Keratinocyte (primary cell): Measurements from ENCODE around the gene TMEM132D. TPM values are rescaled to one million over a fixed set of nuclear protein-coding genes. Genes with fewer than 3 reads are reported as not detected.

Source experiments
- DNase-seq: peaks from one replicate; pipeline ENCODE4 v3.0.0-alpha.2; 2011; ENCODE audit warnings: low read depth, missing footprints, low spot score
- FAIRE-seq: peaks from 2 replicates; lab custom pipeline; 2011; peaks lifted over from hg19 to GRCh38; lab: Jason Lieb, UNC
- H2AFZ ChIP-seq: 2 replicates; pipeline ENCODE4 v1.6.0; 2012; ENCODE audit warnings: low read length, control low read depth, inconsistent platforms; ENCODE audit not compliant: control insufficient read depth
- H3K27ac ChIP-seq: 2 replicates; pipeline ENCODE4 v1.5.1; 2011; ENCODE audit warnings: low read length; ENCODE audit not compliant: control insufficient read depth, insufficient read depth
- H3K27me3 ChIP-seq: 3 replicates; pipeline ENCODE4 v1.6.0; 2011; ENCODE audit warnings: low read length; ENCODE audit not compliant: control insufficient read depth, insufficient read depth; ENCODE audit errors: extremely low read depth
- H3K36me3 ChIP-seq, 2 experiments: 2 replicates in 1 of 2; 3 replicates in 1 of 2; pipeline ENCODE4 v1.5.1; 2011; ENCODE audit warnings: low read length in 2 of 2, mild to moderate bottlenecking in 1 of 2; ENCODE audit not compliant: control insufficient read depth in 2 of 2, insufficient read depth in 2 of 2; ENCODE audit errors: extremely low read depth in 1 of 2
- H3K4me1 ChIP-seq: 3 replicates; pipeline ENCODE4 v1.5.1; 2011; ENCODE audit warnings: low read length; ENCODE audit not compliant: control insufficient read depth, insufficient read depth; ENCODE audit errors: extremely low read depth
- H3K4me2 ChIP-seq: 3 replicates; pipeline ENCODE4 v1.6.0; 2011; ENCODE audit warnings: low read depth, low read length; ENCODE audit not compliant: control insufficient read depth, insufficient read depth; ENCODE audit errors: extremely low read depth
- H3K4me3 ChIP-seq, 3 experiments: fragments of 200-600 bp in 1 of 3; sonication (generic) in 1 of 3; 2 replicates in 2 of 3; 3 replicates in 1 of 3; pipeline ENCODE4 v1.5.1; 2011 to 2016; ENCODE audit warnings: low read length in 3 of 3, mild to moderate bottlenecking in 3 of 3, control low read depth in 2 of 3, inconsistent platforms in 1 of 3, low read depth in 1 of 3, mixed read lengths in 1 of 3, mixed run types in 1 of 3, moderate library complexity in 1 of 3; ENCODE audit not compliant: control insufficient read depth in 2 of 3, insufficient read depth in 2 of 3; ENCODE audit errors: extremely low read depth in 1 of 3
- H3K79me2 ChIP-seq: 2 replicates; pipeline ENCODE4 v1.6.0; 2012; ENCODE audit warnings: low read length; ENCODE audit not compliant: control insufficient read depth, insufficient read depth
- H3K9ac ChIP-seq: 3 replicates; pipeline ENCODE4 v1.6.0; 2011; ENCODE audit warnings: low read length; ENCODE audit not compliant: control insufficient read depth, insufficient read depth; ENCODE audit errors: extremely low read depth
- H3K9me1 ChIP-seq: 3 replicates; pipeline ENCODE4 v1.6.0; 2011; ENCODE audit warnings: low read length; ENCODE audit not compliant: control insufficient read depth, insufficient read depth; ENCODE audit errors: extremely low read depth
- H3K9me3 ChIP-seq: 2 replicates; pipeline ENCODE4 v1.5.1; 2012; ENCODE audit warnings: low read depth, low read length; ENCODE audit not compliant: control insufficient read depth
- H4K20me1 ChIP-seq: 3 replicates; pipeline ENCODE4 v1.6.0; 2011; ENCODE audit warnings: low read length; ENCODE audit not compliant: control insufficient read depth, insufficient read depth; ENCODE audit errors: extremely low read depth
- EZH2 ChIP-seq: IDR thresholded peaks from one replicate; pipeline ENCODE4 v1.6.1; 2012; ENCODE audit warnings: inconsistent platforms, mild to moderate bottlenecking, low read length, moderate library complexity
- dilution Hi-C: fragments of 300-500 bp; cut with MboI; formaldehyde crosslinking; loops from one replicate; pipeline ENCODE4 v1.7.0; 2020; ENCODE audit warnings: low sequenced_read_pairs; ENCODE audit not compliant: extremely low pct_ligation_motif_present
- polyA plus RNA-seq, 5 experiments: library from polyadenylated mRNA; depleted of rRNA in 3 of 5; stranded (reverse) in 3 of 5; stranded (forward) in 1 of 5; unstranded in 1 of 5; fragments of >200 nt; gene quantifications; 1 replicate in 1 of 5; 2 replicates in 3 of 5; 3 replicates in 1 of 5; pipeline versions ENCODE4 v1.2.1 to v1.2.3, GENCODE V29; 2011 to 2012; ENCODE audit warnings: missing spikeins in 2 of 5, low read depth in 1 of 5, low replicate concordance in 1 of 5
- TF ChIP-seq, protein P1 (sequence below), 3 experiments: IDR thresholded peaks in 1 of 3; conservative IDR thresholded peaks in 1 of 3; optimal IDR thresholded peaks in 1 of 3; 2 replicates in 2 of 3; 3 replicates in 1 of 3; pipeline versions ENCODE3 to v1.5.1; 2011; ENCODE audit warnings: low read length in 3 of 3, mild to moderate bottlenecking in 3 of 3, moderate library complexity in 2 of 3, control low read depth in 1 of 3, inconsistent platforms in 1 of 3; ENCODE audit not compliant: insufficient read depth in 2 of 3; ENCODE audit errors: extremely low read depth in 1 of 3

Gene TMEM132D
- polyA plus RNA-seq, 1 donor (not counting 4 experiments of a cell fraction or from before 2014, with no cell fraction given): not detected

DNA sequence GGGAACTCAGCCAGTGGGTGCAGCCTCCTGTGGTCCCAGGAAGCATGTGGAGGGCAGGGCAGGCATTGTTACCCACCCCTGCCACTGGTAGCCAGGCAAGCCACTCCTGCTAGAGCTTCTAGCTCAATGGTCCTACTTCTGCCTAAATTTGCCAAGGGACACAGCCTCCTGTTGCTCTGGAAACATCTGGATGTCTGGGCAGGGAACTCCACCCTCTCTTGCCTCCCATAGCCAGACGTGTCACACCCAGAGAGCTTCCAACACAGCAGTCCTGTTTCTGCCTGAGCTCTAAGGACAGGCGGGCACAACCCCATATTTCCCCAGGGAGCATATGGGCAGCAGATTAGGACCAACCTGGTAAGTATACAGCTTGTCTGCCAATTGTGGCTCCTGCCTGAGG lies 700.4 kb downstream of the TMEM132D start:
- Histone ChIP-seq H3K79me2 (no peaks in the 10 kb centered on the region), H3K4me2 (no peak overlapping the region), H3K9me1 (no peaks in the 10 kb centered on the region), H4K20me1 (no peaks in the 10 kb centered on the region), H3K9me3 (peaks cover 5% of the 10 kb centered on the region), H3K9ac (no peak overlapping the region), H3K27me3 (no peaks in the 10 kb centered on the region), H3K36me3 (no peaks in the 10 kb centered on the region), H3K4me1 (no peaks in the 10 kb centered on the region), H3K27ac (no peak overlapping the region), H2AFZ (no peak overlapping the region), H3K4me3 (no peak overlapping the region)
- DNase-seq (no peak), FAIRE-seq (no peak)
- TF ChIP-seq, protein P1, sequence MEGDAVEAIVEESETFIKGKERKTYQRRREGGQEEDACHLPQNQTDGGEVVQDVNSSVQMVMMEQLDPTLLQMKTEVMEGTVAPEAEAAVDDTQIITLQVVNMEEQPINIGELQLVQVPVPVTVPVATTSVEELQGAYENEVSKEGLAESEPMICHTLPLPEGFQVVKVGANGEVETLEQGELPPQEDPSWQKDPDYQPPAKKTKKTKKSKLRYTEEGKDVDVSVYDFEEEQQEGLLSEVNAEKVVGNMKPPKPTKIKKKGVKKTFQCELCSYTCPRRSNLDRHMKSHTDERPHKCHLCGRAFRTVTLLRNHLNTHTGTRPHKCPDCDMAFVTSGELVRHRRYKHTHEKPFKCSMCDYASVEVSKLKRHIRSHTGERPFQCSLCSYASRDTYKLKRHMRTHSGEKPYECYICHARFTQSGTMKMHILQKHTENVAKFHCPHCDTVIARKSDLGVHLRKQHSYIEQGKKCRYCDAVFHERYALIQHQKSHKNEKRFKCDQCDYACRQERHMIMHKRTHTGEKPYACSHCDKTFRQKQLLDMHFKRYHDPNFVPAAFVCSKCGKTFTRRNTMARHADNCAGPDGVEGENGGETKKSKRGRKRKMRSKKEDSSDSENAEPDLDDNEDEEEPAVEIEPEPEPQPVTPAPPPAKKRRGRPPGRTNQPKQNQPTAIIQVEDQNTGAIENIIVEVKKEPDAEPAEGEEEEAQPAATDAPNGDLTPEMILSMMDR (optimal IDR thresholded peaks at IDR 0.05 in 1 of 3, IDR thresholded peaks at IDR 0.05 in 1 of 3, conservative IDR thresholded peaks at IDR 0.05 in 1 of 3; ENCODE audit: extremely low read depth in 1 of 3, insufficient read depth in 2 of 3, low read length in 3 of 3): no peak
- no peak for TF ChIP-seq EZH2
- dilution Hi-C loops: no loop called here

DNA sequence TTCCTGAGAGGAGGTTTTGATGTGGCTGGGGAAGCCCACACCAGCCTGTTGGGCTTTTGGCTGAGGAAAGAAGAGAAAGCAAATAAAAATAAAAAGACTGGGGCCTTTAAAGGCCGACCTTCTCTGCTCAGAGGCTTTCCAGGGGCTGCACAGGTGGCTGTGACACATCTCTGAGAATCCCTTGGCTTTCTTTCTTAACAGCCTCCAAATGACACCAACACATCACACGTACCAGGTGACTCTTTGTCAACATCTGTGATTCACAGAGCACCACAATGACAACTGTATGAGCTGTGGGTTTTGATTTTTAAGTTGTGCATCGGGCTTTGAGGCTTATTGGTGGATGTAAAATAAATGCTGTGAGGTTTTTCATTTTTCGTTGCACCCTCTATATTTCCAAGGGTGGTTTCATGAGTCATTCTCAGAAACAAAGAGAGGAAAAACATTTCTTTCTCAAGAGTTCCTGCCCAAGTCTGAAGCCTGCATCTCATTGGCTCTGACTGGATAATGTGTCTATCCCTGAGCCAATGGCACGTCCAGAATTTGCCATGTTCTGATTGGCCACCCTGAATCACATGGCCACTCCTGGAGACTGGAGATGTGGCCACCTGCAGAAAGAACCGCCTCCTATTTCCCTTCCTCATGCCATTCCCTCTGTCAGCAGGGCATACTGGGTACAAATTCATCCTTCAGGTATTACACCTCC lies 701.6 kb downstream of the TMEM132D start:
- H4K20me1 ChIP-seq: no peaks in the 10 kb centered on the region
- H3K4me3 ChIP-seq: no peak overlapping the region
- no peak overlapping the region for H3K27ac ChIP-seq
- peaks cover 3% of the 10 kb centered on the region for H3K9me3 ChIP-seq
- no peaks in the 10 kb centered on the region for H3K4me1 ChIP-seq
- H3K36me3 ChIP-seq: no peaks in the 10 kb centered on the region
- H3K27me3 ChIP-seq: no peaks in the 10 kb centered on the region
- FAIRE-seq (no peak), DNase-seq (no peak)
- dilution Hi-C loops: no loop called here
- no peaks in the 10 kb centered on the region for H3K79me2 ChIP-seq
- H2AFZ ChIP-seq: no peak overlapping the region
- TF ChIP-seq, protein P1 (optimal IDR thresholded peaks at IDR 0.05 in 1 of 3, IDR thresholded peaks at IDR 0.05 in 1 of 3, conservative IDR thresholded peaks at IDR 0.05 in 1 of 3; ENCODE audit: extremely low read depth in 1 of 3, insufficient read depth in 2 of 3, low read length in 3 of 3): no peak
- no peak for TF ChIP-seq EZH2
- no peak overlapping the region for H3K4me2 ChIP-seq
- no peak overlapping the region for H3K9ac ChIP-seq
- no peaks in the 10 kb centered on the region for H3K9me1 ChIP-seq
